H1 (cell line): ENCODE data around the gene PRIMA1. TPM values are rescaled to one million over a fixed set of nuclear protein-coding genes. Genes with fewer than 3 reads are reported as not detected.

Source experiments
- CTCF ChIA-PET: fragments of 300-600 bp; sonication (Branson Sonifier 250); formaldehyde crosslinking; loops from one replicate; lab custom pipeline; 2021; ENCODE audit not compliant: partially characterized antibody; lab: Charles Lee
- POLR2A ChIA-PET: fragments of 300-600 bp; sonication (Branson Sonifier 250); formaldehyde crosslinking; loops from one replicate; lab custom pipeline; 2021; ENCODE audit warnings: inconsistent platforms; ENCODE audit not compliant: partially characterized antibody; lab: Charles Lee
- DNase-seq, 2 experiments: peaks; one replicate each; pipeline versions ENCODE4 v3.0.0 to v3.0.0-alpha.2; 2010 to 2022; ENCODE audit warnings: low spot score in 2 of 2, low read depth in 1 of 2, mixed read lengths in 1 of 2
- FAIRE-seq: peaks from 2 replicates; lab custom pipeline; 2011; peaks lifted over from hg19 to GRCh38; lab: Jason Lieb, UNC
- H2AFZ ChIP-seq: 2 replicates; pipeline ENCODE4 v1.8.1; 2012; ENCODE audit warnings: low read length, inconsistent platforms
- H2AK5ac ChIP-seq: 2 replicates; pipeline ENCODE4 v1.6.1; 2013; ENCODE audit warnings: low read depth, low read length
- H2BK120ac ChIP-seq: replicated peaks from 2 replicates; pipeline ENCODE3; 2013; ENCODE audit warnings: low read depth, low read length, inconsistent platforms
- H2BK12ac ChIP-seq: 2 replicates; pipeline ENCODE4 v1.6.1; 2013; ENCODE audit warnings: low read depth, low read length
- H2BK15ac ChIP-seq: 2 replicates; pipeline ENCODE4 v1.6.1; 2013; ENCODE audit warnings: low read length
- H2BK20ac ChIP-seq: 2 replicates; pipeline ENCODE4 v1.6.1; 2013; ENCODE audit warnings: low read length
- H2BK5ac ChIP-seq: 2 replicates; pipeline ENCODE4 v1.6.1; 2013; ENCODE audit warnings: low read depth, low read length
- H3K14ac ChIP-seq: 2 replicates; pipeline ENCODE4 v1.6.1; 2013; ENCODE audit warnings: inconsistent platforms; ENCODE audit not compliant: insufficient read length
- H3K18ac ChIP-seq: 2 replicates; pipeline ENCODE4 v1.6.1; 2013; ENCODE audit warnings: low read length; ENCODE audit errors: extremely low read depth
- H3K23ac ChIP-seq: 2 replicates; pipeline ENCODE4 v1.6.1; 2013; ENCODE audit warnings: inconsistent platforms; ENCODE audit not compliant: insufficient read length
- H3K23me2 ChIP-seq: 2 replicates; pipeline ENCODE4 v1.6.1; 2013; ENCODE audit warnings: low read depth, low read length
- H3K27ac ChIP-seq: 2 replicates; pipeline ENCODE4 v1.6.1; 2011; ENCODE audit warnings: low read depth, low read length, inconsistent platforms
- H3K27me3 ChIP-seq, 4 experiments: replicated peaks in 1 of 4; 1 replicate in 1 of 4; 2 replicates in 3 of 4; pipeline versions ENCODE4 v1.6.1 to v1.8.1; 2011 to 2013; ENCODE audit warnings: low read length in 3 of 4, mild to moderate bottlenecking in 3 of 4, inconsistent platforms in 2 of 4, mixed read lengths in 2 of 4, moderate library complexity in 1 of 4; ENCODE audit not compliant: control insufficient read depth in 3 of 4, insufficient read depth in 3 of 4; ENCODE audit errors: extremely low read depth in 1 of 4
- H3K36me3 ChIP-seq, 4 experiments: 2 replicates each; pipeline versions ENCODE4 v1.6.1 to v1.8.1; 2011 to 2013; ENCODE audit warnings: mild to moderate bottlenecking in 4 of 4, low read length in 3 of 4, moderate library complexity in 2 of 4, control low read depth in 1 of 4, inconsistent platforms in 1 of 4; ENCODE audit not compliant: insufficient read depth in 4 of 4, control insufficient read depth in 2 of 4
- H3K4ac ChIP-seq: replicated peaks from 2 replicates; pipeline ENCODE3; 2013; ENCODE audit warnings: low read length, low read depth, mixed read lengths, inconsistent platforms; ENCODE audit not compliant: insufficient read length
- H3K4me1 ChIP-seq, 4 experiments: replicated peaks in 1 of 4; 1 replicate in 1 of 4; 2 replicates in 3 of 4; pipeline versions ENCODE4 v1.6.1 to v1.8.1; 2011 to 2013; ENCODE audit warnings: low read length in 3 of 4, inconsistent platforms in 2 of 4, mixed read lengths in 1 of 4; ENCODE audit not compliant: insufficient read depth in 4 of 4, control insufficient read depth in 3 of 4
- H3K4me2 ChIP-seq, 2 experiments: 2 replicates each; pipeline versions ENCODE4 v1.6.1 to v1.8.1; 2011 to 2013; ENCODE audit warnings: low read depth in 2 of 2, low read length in 2 of 2, control low read depth in 1 of 2, inconsistent platforms in 1 of 2, mild to moderate bottlenecking in 1 of 2; ENCODE audit not compliant: insufficient read depth in 1 of 2
- H3K4me3 ChIP-seq, 4 experiments: fragments of 200-600, 300-600 bp in 1 of 4; sonication (generic), shearing (Covaris generic), sonication (Bioruptor Twin) in 1 of 4; 2 replicates each; pipeline versions ENCODE4 v1.5.1 to v1.8.1; 2011 to 2016; ENCODE audit warnings: low read length in 4 of 4, low read depth in 3 of 4, control low read depth in 2 of 4, inconsistent platforms in 2 of 4, mild to moderate bottlenecking in 2 of 4, mixed read lengths in 1 of 4, moderate library complexity in 1 of 4; ENCODE audit not compliant: insufficient read depth in 2 of 4; ENCODE audit errors: extremely low read depth in 1 of 4
- H3K56ac ChIP-seq: replicated peaks from 2 replicates; pipeline ENCODE3; 2013; ENCODE audit warnings: low read depth, mild to moderate bottlenecking, mixed read lengths, low read length, inconsistent platforms; ENCODE audit not compliant: insufficient read length
- H3K79me1 ChIP-seq: 2 replicates; pipeline ENCODE4 v1.6.1; 2013; ENCODE audit warnings: low read depth, low read length, control low read depth
- H3K79me2 ChIP-seq, 2 experiments: 2 replicates each; pipeline versions ENCODE4 v1.6.1 to v1.8.1; 2012 to 2013; ENCODE audit warnings: low read length in 2 of 2, mild to moderate bottlenecking in 2 of 2, inconsistent platforms in 1 of 2; ENCODE audit not compliant: insufficient read depth in 2 of 2, control insufficient read depth in 1 of 2
- H3K9ac ChIP-seq, 4 experiments: replicated peaks in 1 of 4; 1 replicate in 1 of 4; 2 replicates in 3 of 4; pipeline versions ENCODE4 v1.6.1 to v1.8.1; 2011 to 2013; ENCODE audit warnings: low read depth in 3 of 4, low read length in 3 of 4, control low read depth in 2 of 4, mild to moderate bottlenecking in 2 of 4, moderate library complexity in 2 of 4, inconsistent platforms in 1 of 4; ENCODE audit errors: extremely low read depth in 1 of 4
- H3K9me3 ChIP-seq, 2 experiments: 2 replicates each; pipeline versions ENCODE4 v1.6.1 to v1.8.1; 2012 to 2013; ENCODE audit warnings: mild to moderate bottlenecking in 2 of 2, moderate library complexity in 2 of 2, control low read depth in 1 of 2, inconsistent platforms in 1 of 2, low read depth in 1 of 2, low read length in 1 of 2, mixed read lengths in 1 of 2; ENCODE audit not compliant: insufficient read depth in 2 of 2
- H4K20me1 ChIP-seq, 2 experiments: replicated peaks in 1 of 2; 2 replicates each; pipeline versions ENCODE3 to v1.8.1; 2011 to 2013; ENCODE audit warnings: inconsistent platforms in 2 of 2, low read length in 2 of 2, mild to moderate bottlenecking in 1 of 2; ENCODE audit not compliant: insufficient read depth in 2 of 2, control insufficient read depth in 1 of 2
- H4K5ac ChIP-seq: 2 replicates; pipeline ENCODE4 v1.6.1; 2013; ENCODE audit warnings: low read length, low read depth, mixed read lengths, inconsistent platforms; ENCODE audit not compliant: insufficient read length
- H4K8ac ChIP-seq: 2 replicates; pipeline ENCODE4 v1.8.0; 2013; ENCODE audit warnings: mild to moderate bottlenecking, moderate library complexity, low read length, inconsistent platforms; ENCODE audit not compliant: insufficient read depth; ENCODE audit errors: extremely low read depth
- H4K91ac ChIP-seq: replicated peaks from 2 replicates; pipeline ENCODE3; 2013; ENCODE audit warnings: low read length, mixed read lengths, inconsistent platforms; ENCODE audit not compliant: insufficient read length
- CEBPB ChIP-seq: IDR thresholded peaks from 2 replicates; pipeline ENCODE4 v1.6.1; 2012; ENCODE audit warnings: low read depth, low read length
- CHD1 ChIP-seq: IDR thresholded peaks from 2 replicates; pipeline ENCODE4 v1.6.1; 2012; ENCODE audit warnings: low read depth, low read length, improper control_type of control experiment
- CHD2 ChIP-seq: IDR thresholded peaks from 2 replicates; pipeline ENCODE4 v1.6.1; 2012; ENCODE audit warnings: low read length, improper control_type of control experiment
- CTBP2 ChIP-seq: IDR thresholded peaks from 2 replicates; pipeline ENCODE4 v1.7.0; 2011; ENCODE audit warnings: borderline replicate concordance, mild to moderate bottlenecking, moderate library complexity, mixed read lengths, low read length; ENCODE audit not compliant: insufficient read depth, insufficient read length
- CTCF ChIP-seq, 3 experiments: IDR thresholded peaks; 1 replicate in 2 of 3; 2 replicates in 1 of 3; pipeline versions ENCODE4 v1.5.1 to v1.6.1; 2011; ENCODE audit warnings: low read length in 3 of 3, mild to moderate bottlenecking in 3 of 3, inconsistent platforms in 2 of 3, low read depth in 1 of 3, moderate library complexity in 1 of 3; ENCODE audit not compliant: insufficient read depth in 1 of 3; ENCODE audit errors: control extremely low read depth in 1 of 3
- EP300 ChIP-seq, 2 experiments: IDR thresholded peaks; 1 replicate in 1 of 2; 2 replicates in 1 of 2; pipeline ENCODE4 v1.6.1; 2011 to 2012; ENCODE audit warnings: low read depth in 2 of 2, low read length in 2 of 2, mild to moderate bottlenecking in 2 of 2, borderline replicate concordance in 1 of 2, inconsistent platforms in 1 of 2, moderate library complexity in 1 of 2
- MAX ChIP-seq: IDR thresholded peaks from 2 replicates; pipeline ENCODE4 v1.6.1; 2012; ENCODE audit warnings: inconsistent platforms
- NRF1 ChIP-seq: IDR thresholded peaks from 2 replicates; pipeline ENCODE4 v1.6.1; 2011; ENCODE audit warnings: mild to moderate bottlenecking, low read depth, low read length, improper control_type of control experiment
- POLR2A ChIP-seq, 2 experiments: IDR thresholded peaks; 1 replicate in 1 of 2; 2 replicates in 1 of 2; pipeline ENCODE4 v1.6.1; 2011; ENCODE audit warnings: low read depth in 2 of 2, low read length in 2 of 2, mild to moderate bottlenecking in 2 of 2; ENCODE audit errors: control extremely low read depth in 1 of 2
- SP2 ChIP-seq: IDR thresholded peaks from 2 replicates; pipeline ENCODE4 v1.6.1; 2012; ENCODE audit warnings: mild to moderate bottlenecking, low read length, inconsistent platforms
- TBP ChIP-seq: IDR thresholded peaks from 2 replicates; pipeline ENCODE4 v1.6.1; 2011; ENCODE audit warnings: low read depth, low read length, improper control_type of control experiment
- WGBS, 2 experiments: shearing (Covaris generic) in 1 of 2; methylation state at CpG; one replicate each; pipeline versions ENCODE4 v1.1.6 to v1.1.7; 2013 to 2015; ENCODE audit warnings: low lambda C conversion rate in 2 of 2, mixed read lengths in 2 of 2, inconsistent platforms in 1 of 2, low coverage in 1 of 2, missing lambda C conversion rate in 1 of 2; ENCODE audit not compliant: insufficient replicate concordance in 2 of 2, insufficient coverage in 1 of 2, insufficient read length in 1 of 2; ENCODE audit errors: extremely low coverage in 1 of 2, missing lambda C conversion rate in 1 of 2; 5-methylcytosine and 5-hydroxymethylcytosine counted together
- polyA plus RNA-seq, 7 experiments: library from polyadenylated mRNA; depleted of rRNA in 3 of 7; stranded (reverse) in 5 of 7; unstranded in 2 of 7; fragments of >200 nt in 5 of 7; fragments of 200-250 nt in 2 of 7; gene quantifications; 1 replicate in 5 of 7; 2 replicates in 1 of 7; 4 replicates in 1 of 7; pipeline versions ENCODE4 v1.2.1 to v1.2.3, GENCODE V29; 2011 to 2013; ENCODE audit warnings: missing spikeins in 2 of 7, mixed read lengths in 2 of 7
- total RNA-seq: library from RNA; stranded (reverse); fragmentation: NEBNext Ultra II Directional; extraction: Animal tissue kit (Norgen Biotek cat#: 25700); gene quantifications from 2 replicates; pipeline ENCODE4 v1.2.1, GENCODE V29; 2021

PRIMA1 gene
- total and polyA plus RNA-seq, 2 of the 8 experiments (the other 6 are each of a cell fraction or from before 2014, with no cell fraction given), result 2.8 to 4.5 TPM

GRCh38 chr14:93811676-93812075 is 23.4 kb upstream of the PRIMA1 start:
- Histone ChIP-seq H4K5ac (no peak overlapping the region), H3K4me1 (no peaks in the 10 kb centered on the region), H4K20me1 (no peaks in the 10 kb centered on the region), H4K8ac (no peak overlapping the region), H2BK12ac (no peak overlapping the region), H2BK20ac (no peak overlapping the region), H3K27me3 (no peaks in the 10 kb centered on the region), H3K9me3 (peaks cover 16 to 19% of the 10 kb centered on the region in 2 experiments), H2AFZ (no peak overlapping the region), H2AK5ac (no peak overlapping the region), H3K18ac (no peak overlapping the region), H3K79me2 (no peaks in the 10 kb centered on the region), H3K56ac (no peak overlapping the region), H3K4me2 (no peak overlapping the region), H3K4me3 (no peak overlapping the region), H3K36me3 (no peaks in the 10 kb centered on the region), H4K91ac (no peak overlapping the region), H3K23me2 (no peaks in the 10 kb centered on the region), H3K4ac (no peak overlapping the region), H3K23ac (no peak overlapping the region), H3K79me1 (no peaks in the 10 kb centered on the region), H2BK15ac (no peak overlapping the region), H2BK120ac (no peak overlapping the region), H3K9ac (no peak overlapping the region), H3K27ac (no peak overlapping the region), H2BK5ac (no peak overlapping the region), H3K14ac (no peak overlapping the region)
- DNase-seq, result no peak
- TF ChIP-seq CTCF (IDR thresholded peaks at IDR 0.05; ENCODE audit: control extremely low read depth in 1 of 3, insufficient read depth in 1 of 3, low read depth in 1 of 3, low read length in 3 of 3) (no peak), CHD1 (no peak), EP300 (IDR thresholded peaks at IDR 0.05; ENCODE audit: borderline replicate concordance in 1 of 2, low read depth in 2 of 2, low read length in 2 of 2) (no peak), MAX (no peak), SP2 (no peak), TBP (no peak), CTBP2 (no peak), CHD2 (no peak), POLR2A (IDR thresholded peaks at IDR 0.05; ENCODE audit: control extremely low read depth in 1 of 2, low read depth in 2 of 2, low read length in 2 of 2) (no peak), CEBPB (no peak), NRF1 (no peak)
- CTCF ChIA-PET, result interaction anchor here (1.3 to 1.6 kb wide), 3 partner anchors 10 to 22 kb away, joined by 3 to 5 read pairs (median 4); no protein-coding TSS in a partner anchor
- POLR2A ChIA-PET, result no interaction called here
- no peak for FAIRE-seq
- 87% methylated on average over 8 of the region's 8 CpGs; no CpG with 5 or more reads in 1 of the 2 experiments for WGBS, 2 experiments
